Measurements from ENCODE around the gene DRD2.

DNA sequence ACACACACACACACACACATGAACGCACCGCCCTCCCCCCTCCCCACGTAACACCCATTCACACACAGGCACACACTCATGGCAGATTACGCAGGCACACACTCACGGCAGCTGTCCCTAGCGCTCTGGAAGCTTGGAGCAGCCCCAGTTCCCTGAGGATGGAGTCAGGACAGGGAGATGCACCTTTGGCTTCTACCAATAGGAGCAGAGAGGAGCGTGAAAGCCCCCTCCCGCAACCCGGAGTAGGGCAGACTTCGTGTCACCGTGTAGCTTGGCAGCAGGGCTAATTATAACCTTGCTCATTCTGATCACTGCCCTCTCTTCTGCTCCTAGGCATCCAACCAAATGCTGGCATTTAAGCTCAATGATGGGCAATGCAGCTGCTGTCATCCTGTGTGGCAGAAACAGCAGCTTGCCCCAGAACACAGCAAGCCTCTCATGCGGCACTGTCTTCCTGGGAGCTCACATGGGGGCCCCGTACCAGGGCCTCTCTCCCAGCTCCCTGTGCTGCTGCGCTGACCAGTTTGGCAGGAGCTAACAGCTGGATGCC, 55.7 kb downstream of the DRD2 start:
- TF ChIP-seq SP1 (IDR thresholded peaks at IDR 0.05), result no peak
- TF ChIP-seq, protein P1, sequence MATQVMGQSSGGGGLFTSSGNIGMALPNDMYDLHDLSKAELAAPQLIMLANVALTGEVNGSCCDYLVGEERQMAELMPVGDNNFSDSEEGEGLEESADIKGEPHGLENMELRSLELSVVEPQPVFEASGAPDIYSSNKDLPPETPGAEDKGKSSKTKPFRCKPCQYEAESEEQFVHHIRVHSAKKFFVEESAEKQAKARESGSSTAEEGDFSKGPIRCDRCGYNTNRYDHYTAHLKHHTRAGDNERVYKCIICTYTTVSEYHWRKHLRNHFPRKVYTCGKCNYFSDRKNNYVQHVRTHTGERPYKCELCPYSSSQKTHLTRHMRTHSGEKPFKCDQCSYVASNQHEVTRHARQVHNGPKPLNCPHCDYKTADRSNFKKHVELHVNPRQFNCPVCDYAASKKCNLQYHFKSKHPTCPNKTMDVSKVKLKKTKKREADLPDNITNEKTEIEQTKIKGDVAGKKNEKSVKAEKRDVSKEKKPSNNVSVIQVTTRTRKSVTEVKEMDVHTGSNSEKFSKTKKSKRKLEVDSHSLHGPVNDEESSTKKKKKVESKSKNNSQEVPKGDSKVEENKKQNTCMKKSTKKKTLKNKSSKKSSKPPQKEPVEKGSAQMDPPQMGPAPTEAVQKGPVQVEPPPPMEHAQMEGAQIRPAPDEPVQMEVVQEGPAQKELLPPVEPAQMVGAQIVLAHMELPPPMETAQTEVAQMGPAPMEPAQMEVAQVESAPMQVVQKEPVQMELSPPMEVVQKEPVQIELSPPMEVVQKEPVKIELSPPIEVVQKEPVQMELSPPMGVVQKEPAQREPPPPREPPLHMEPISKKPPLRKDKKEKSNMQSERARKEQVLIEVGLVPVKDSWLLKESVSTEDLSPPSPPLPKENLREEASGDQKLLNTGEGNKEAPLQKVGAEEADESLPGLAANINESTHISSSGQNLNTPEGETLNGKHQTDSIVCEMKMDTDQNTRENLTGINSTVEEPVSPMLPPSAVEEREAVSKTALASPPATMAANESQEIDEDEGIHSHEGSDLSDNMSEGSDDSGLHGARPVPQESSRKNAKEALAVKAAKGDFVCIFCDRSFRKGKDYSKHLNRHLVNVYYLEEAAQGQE (IDR thresholded peaks at IDR 0.05), result no peak
- TF ChIP-seq, protein P2, sequence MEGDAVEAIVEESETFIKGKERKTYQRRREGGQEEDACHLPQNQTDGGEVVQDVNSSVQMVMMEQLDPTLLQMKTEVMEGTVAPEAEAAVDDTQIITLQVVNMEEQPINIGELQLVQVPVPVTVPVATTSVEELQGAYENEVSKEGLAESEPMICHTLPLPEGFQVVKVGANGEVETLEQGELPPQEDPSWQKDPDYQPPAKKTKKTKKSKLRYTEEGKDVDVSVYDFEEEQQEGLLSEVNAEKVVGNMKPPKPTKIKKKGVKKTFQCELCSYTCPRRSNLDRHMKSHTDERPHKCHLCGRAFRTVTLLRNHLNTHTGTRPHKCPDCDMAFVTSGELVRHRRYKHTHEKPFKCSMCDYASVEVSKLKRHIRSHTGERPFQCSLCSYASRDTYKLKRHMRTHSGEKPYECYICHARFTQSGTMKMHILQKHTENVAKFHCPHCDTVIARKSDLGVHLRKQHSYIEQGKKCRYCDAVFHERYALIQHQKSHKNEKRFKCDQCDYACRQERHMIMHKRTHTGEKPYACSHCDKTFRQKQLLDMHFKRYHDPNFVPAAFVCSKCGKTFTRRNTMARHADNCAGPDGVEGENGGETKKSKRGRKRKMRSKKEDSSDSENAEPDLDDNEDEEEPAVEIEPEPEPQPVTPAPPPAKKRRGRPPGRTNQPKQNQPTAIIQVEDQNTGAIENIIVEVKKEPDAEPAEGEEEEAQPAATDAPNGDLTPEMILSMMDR (IDR thresholded peaks at IDR 0.05; ENCODE audit: low read depth, low read length, missing input control), result no peak
- TF ChIP-seq EGR1 (IDR thresholded peaks at IDR 0.05; ENCODE audit: low read depth in 2 of 2), result no peak
- TF ChIP-seq TAF1 (conservative IDR thresholded peaks at IDR 0.05), result no peak
- no peak for TF ChIP-seq YY1 (IDR thresholded peaks at IDR 0.05)
